Measurements from ENCODE around the gene MACROD1. TPM values are rescaled to one million over a fixed set of nuclear protein-coding genes. Genes with fewer than 3 reads are reported as not detected.
A peak's percentile ranks its signal among the peaks of the same experiment; 100 is the strongest.

Gene MACROD1
- total and polyA plus RNA-seq, 2 of the 13 experiments (the other 11 are each of a cell fraction or from before 2014, with no cell fraction given), result 23.1 to 34.5 TPM

DNA sequence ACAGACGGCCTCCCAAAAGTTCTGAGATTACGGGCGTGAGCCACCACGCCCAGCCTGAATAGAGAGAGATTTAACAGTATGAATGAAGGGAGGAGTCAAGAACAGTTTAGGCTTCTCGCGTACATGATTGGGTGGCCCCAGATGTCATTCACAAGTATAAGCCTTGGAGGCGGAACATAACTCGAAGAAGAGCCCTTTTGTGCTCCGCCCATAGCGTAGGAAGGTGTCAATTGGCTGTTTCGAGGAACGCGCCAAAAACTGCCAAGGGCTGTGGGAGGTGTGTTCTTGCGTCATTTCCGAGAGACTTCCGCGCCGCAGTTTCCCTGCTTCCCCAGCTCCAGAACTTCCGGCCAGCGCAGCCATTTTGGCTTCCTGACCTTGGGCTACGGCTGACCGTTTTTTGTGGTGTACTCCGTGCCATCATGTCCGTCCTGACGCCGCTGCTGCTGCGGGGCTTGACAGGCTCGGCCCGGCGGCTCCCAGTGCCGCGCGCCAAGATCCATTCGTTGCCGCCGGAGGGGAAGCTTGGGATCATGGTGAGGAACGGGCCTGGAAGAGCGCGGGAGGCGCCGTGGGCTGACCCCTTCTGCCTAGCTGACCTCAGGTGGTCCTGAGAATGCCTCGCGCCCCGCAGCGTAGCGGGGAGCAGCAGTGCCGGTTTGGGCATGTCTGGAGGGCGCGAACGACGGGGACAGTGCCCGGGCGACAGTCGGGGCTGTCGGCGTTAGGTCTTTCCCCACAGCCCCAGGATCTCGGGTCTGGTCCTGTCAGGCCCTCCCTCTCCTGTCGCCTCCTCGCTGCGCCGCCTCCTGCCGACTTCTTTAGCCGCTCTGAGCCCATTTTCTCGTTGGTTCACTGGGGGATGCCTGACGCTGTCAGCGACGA lies 191.4 kb downstream of the MACROD1 start, which contains the start of gene COX8A (continued):
- TF ChIP-seq HNF4G (IDR thresholded peaks at IDR 0.05; ENCODE audit: borderline replicate concordance, low read depth, low read length), result no peak
- peak; percentile 48; the same call in 1 of the 2 replicates for TF ChIP-seq HNF4G (CRISPR knock-in tag; IDR thresholded peaks at IDR 0.05; ENCODE audit: borderline replicate concordance, low read depth)
- TF ChIP-seq MAFF (IDR thresholded peaks at IDR 0.05; ENCODE audit: low read depth, low read length), result no peak
- no peak for TF ChIP-seq ADNP (CRISPR knock-in tag; IDR thresholded peaks at IDR 0.05)
- TF ChIP-seq ZNF546 (CRISPR knock-in tag; conservative IDR thresholded peaks at IDR 0.05), result no peak
- TF ChIP-seq MYC (CRISPR knock-in tag; IDR thresholded peaks at IDR 0.05; ENCODE audit: borderline replicate concordance), result peak; percentile 74
- peak; percentile 94 for TF ChIP-seq PHF20 (CRISPR knock-in tag; IDR thresholded peaks at IDR 0.05)
- TF ChIP-seq KMT2B (CRISPR knock-in tag; IDR thresholded peaks at IDR 0.05), result peak; percentile 87
- TF ChIP-seq TCF7 (IDR thresholded peaks at IDR 0.05; ENCODE audit: low read depth), result no peak
- TF ChIP-seq, protein P1, sequence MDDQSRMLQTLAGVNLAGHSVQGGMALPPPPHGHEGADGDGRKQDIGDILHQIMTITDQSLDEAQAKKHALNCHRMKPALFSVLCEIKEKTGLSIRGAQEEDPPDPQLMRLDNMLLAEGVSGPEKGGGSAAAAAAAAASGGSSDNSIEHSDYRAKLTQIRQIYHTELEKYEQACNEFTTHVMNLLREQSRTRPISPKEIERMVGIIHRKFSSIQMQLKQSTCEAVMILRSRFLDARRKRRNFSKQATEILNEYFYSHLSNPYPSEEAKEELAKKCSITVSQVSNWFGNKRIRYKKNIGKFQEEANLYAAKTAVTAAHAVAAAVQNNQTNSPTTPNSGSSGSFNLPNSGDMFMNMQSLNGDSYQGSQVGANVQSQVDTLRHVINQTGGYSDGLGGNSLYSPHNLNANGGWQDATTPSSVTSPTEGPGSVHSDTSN (CRISPR knock-in tag; IDR thresholded peaks at IDR 0.05; ENCODE audit: borderline replicate concordance), result no peak
- peak; percentile 91 for TF ChIP-seq CREB1 (IDR thresholded peaks at IDR 0.05)
- TF ChIP-seq CREB1 (CRISPR knock-in tag; IDR thresholded peaks at IDR 0.05), result peak; percentile 99
- peak; percentile 98 for TF ChIP-seq PHF8 (CRISPR knock-in tag; IDR thresholded peaks at IDR 0.05)
- TF ChIP-seq ZSCAN20 (CRISPR knock-in tag; IDR thresholded peaks at IDR 0.05; ENCODE audit: borderline replicate concordance), result no peak; the same call in 1 of the 2 replicates
- 0 out of 2 replicates have a peak, but pooled peaks have one; percentile 5 for TF ChIP-seq FOSL1 (CRISPR knock-in tag; IDR thresholded peaks at IDR 0.05; ENCODE audit: borderline replicate concordance)
- no peak for TF ChIP-seq ZNF180 (CRISPR knock-in tag; IDR thresholded peaks at IDR 0.05; ENCODE audit: borderline replicate concordance, low read depth)
- TF ChIP-seq MTF2 (CRISPR knock-in tag; IDR thresholded peaks at IDR 0.05; ENCODE audit: borderline replicate concordance), result no peak
- TF ChIP-seq, protein P2, sequence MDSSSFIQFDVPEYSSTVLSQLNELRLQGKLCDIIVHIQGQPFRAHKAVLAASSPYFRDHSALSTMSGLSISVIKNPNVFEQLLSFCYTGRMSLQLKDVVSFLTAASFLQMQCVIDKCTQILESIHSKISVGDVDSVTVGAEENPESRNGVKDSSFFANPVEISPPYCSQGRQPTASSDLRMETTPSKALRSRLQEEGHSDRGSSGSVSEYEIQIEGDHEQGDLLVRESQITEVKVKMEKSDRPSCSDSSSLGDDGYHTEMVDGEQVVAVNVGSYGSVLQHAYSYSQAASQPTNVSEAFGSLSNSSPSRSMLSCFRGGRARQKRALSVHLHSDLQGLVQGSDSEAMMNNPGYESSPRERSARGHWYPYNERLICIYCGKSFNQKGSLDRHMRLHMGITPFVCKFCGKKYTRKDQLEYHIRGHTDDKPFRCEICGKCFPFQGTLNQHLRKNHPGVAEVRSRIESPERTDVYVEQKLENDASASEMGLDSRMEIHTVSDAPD (CRISPR knock-in tag; IDR thresholded peaks at IDR 0.05), result no peak
- TF ChIP-seq RELA (CRISPR knock-in tag; IDR thresholded peaks at IDR 0.05), result no peak
- TF ChIP-seq WIZ (CRISPR knock-in tag; IDR thresholded peaks at IDR 0.05), result no peak
- TF ChIP-seq NCOR1 (IDR thresholded peaks at IDR 0.05; ENCODE audit: borderline replicate concordance, low read length), result peak; percentile 38; the same call in 1 of the 2 replicates
- TF ChIP-seq KDM1A (CRISPR knock-in tag; IDR thresholded peaks at IDR 0.05), result no peak
- TF ChIP-seq, protein P3, sequence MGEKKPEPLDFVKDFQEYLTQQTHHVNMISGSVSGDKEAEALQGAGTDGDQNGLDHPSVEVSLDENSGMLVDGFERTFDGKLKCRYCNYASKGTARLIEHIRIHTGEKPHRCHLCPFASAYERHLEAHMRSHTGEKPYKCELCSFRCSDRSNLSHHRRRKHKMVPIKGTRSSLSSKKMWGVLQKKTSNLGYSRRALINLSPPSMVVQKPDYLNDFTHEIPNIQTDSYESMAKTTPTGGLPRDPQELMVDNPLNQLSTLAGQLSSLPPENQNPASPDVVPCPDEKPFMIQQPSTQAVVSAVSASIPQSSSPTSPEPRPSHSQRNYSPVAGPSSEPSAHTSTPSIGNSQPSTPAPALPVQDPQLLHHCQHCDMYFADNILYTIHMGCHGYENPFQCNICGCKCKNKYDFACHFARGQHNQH (CRISPR knock-in tag; IDR thresholded peaks at IDR 0.05), result peak; percentile 74; the same call in 1 of the 2 replicates
- TF ChIP-seq ZNF510 (CRISPR knock-in tag; IDR thresholded peaks at IDR 0.05; ENCODE audit: low read depth), result no peak
- no peak; the same call in 1 of the 2 replicates for TF ChIP-seq SRF (IDR thresholded peaks at IDR 0.05; ENCODE audit: low read depth, low read length)
- peak; percentile 71; the same call in 1 of the 2 replicates for TF ChIP-seq ZFP36L1 (CRISPR knock-in tag; IDR thresholded peaks at IDR 0.05)
- peak; percentile 41; the same call in 1 of the 2 replicates for TF ChIP-seq KLF15 (CRISPR knock-in tag; IDR thresholded peaks at IDR 0.05; ENCODE audit: borderline replicate concordance)
- no peak; the same call in none of the 2 replicates for TF ChIP-seq NCOA2 (CRISPR knock-in tag; IDR thresholded peaks at IDR 0.05)
- no peak for TF ChIP-seq TBX3 (IDR thresholded peaks at IDR 0.05; ENCODE audit: borderline replicate concordance)

Measured in HepG2 (cell line).